ENCODE results near the gene GAD2. TPM values are rescaled to one million over a fixed set of nuclear protein-coding genes. Genes with fewer than 3 reads are reported as not detected.

GAD2 gene
- total RNA-seq, 1 experiment from 2014 or later, result not detected

- no peak for DNase-seq (ENCODE audit: low read depth, low spot score)
- CTCF ChIA-PET, result no interaction called here
- BruUV-seq (replicated peaks), result no TSS peak
- no peak for ATAC-seq
- H3K36me3 ChIP-seq (ENCODE audit: control insufficient read depth, insufficient read depth, low read length), result no peaks in the 10 kb centered on the region
- H3K27me3 ChIP-seq (ENCODE audit: control insufficient read depth, insufficient read depth, low read length), result peaks cover 4% of the 10 kb centered on the region; the same call in 1 of the 2 replicates
- in situ Hi-C loops (cut with HindIII; ENCODE audit: low pct_unique_long_range_greater_than_20kb, low sequenced_read_pairs), result no loop called here
- no peak overlapping the region for H3K27ac ChIP-seq (ENCODE audit: low read length)
- POLR2A ChIA-PET, result no interaction called here
- no peaks in the 10 kb centered on the region for H3K4me1 ChIP-seq (ENCODE audit: control insufficient read depth, insufficient read depth, low read length)
- intact Hi-C loops (cut with micrococcal nuclease; ENCODE audit: unreplicated experiment), result no loop called here
- TF ChIP-seq CTCF (IDR thresholded peaks at IDR 0.05) (no peak), POLR2AphosphoS5 (IDR thresholded peaks at IDR 0.05; ENCODE audit: low read depth, low read length) (no peak), REST (IDR thresholded peaks at IDR 0.05; ENCODE audit: insufficient read depth in 1 of 2, low read depth in 2 of 2, low read length in 1 of 2) (no peak), TCF7L2 (IDR thresholded peaks at IDR 0.05; ENCODE audit: low read depth, low read length) (no peak), SIN3A (IDR thresholded peaks at IDR 0.05; ENCODE audit: borderline replicate concordance, insufficient read depth, low read depth, low read length) (no peak)
- no peaks in the 10 kb centered on the region for H3K9me3 ChIP-seq (ENCODE audit: control insufficient read depth, insufficient read depth, low read depth, low read length)
- no peak overlapping the region for H3K4me3 ChIP-seq (ENCODE audit: low read depth in 2 of 2, low read length in 2 of 2)
Observed at GRCh38 chr10:26213157-26213800, 3.3 kb upstream of the GAD2 start.

GRCh38 chr10:26214004-26214403 lies 2.6 kb upstream of the GAD2 start:
- Histone ChIP-seq H3K27me3 (ENCODE audit: control insufficient read depth, insufficient read depth, low read length) (peaks cover 6% of the 10 kb centered on the region; the same call in 1 of the 2 replicates), H3K4me1 (ENCODE audit: control insufficient read depth, insufficient read depth, low read length) (no peaks in the 10 kb centered on the region), H3K27ac (ENCODE audit: low read length) (no peak overlapping the region), H3K36me3 (ENCODE audit: control insufficient read depth, insufficient read depth, low read length) (no peaks in the 10 kb centered on the region), H3K4me3 (ENCODE audit: low read depth in 2 of 2, low read length in 2 of 2) (no peak overlapping the region), H3K9me3 (ENCODE audit: control insufficient read depth, insufficient read depth, low read depth, low read length) (no peaks in the 10 kb centered on the region)
- no peak for TF ChIP-seq SIN3A (IDR thresholded peaks at IDR 0.05; ENCODE audit: borderline replicate concordance, insufficient read depth, low read depth, low read length)
- no peak for TF ChIP-seq TCF7L2 (IDR thresholded peaks at IDR 0.05; ENCODE audit: low read depth, low read length)
- no peak for TF ChIP-seq POLR2AphosphoS5 (IDR thresholded peaks at IDR 0.05; ENCODE audit: low read depth, low read length)
- no peak for TF ChIP-seq CTCF (IDR thresholded peaks at IDR 0.05)
- no peak for TF ChIP-seq REST (IDR thresholded peaks at IDR 0.05; ENCODE audit: insufficient read depth in 1 of 2, low read depth in 2 of 2, low read length in 1 of 2)
- no peak for DNase-seq (ENCODE audit: low read depth, low spot score)
- BruUV-seq (replicated peaks), result no TSS peak
- intact Hi-C loops (cut with micrococcal nuclease; ENCODE audit: unreplicated experiment) (no loop called here), in situ Hi-C loops (cut with HindIII; ENCODE audit: low pct_unique_long_range_greater_than_20kb, low sequenced_read_pairs) (no loop called here)
- no peak for ATAC-seq
- CTCF ChIA-PET, result no interaction called here
- POLR2A ChIA-PET, result no interaction called here
